HG03575 (cell line): ENCODE results near the gene ERLIN1.
"Not testable (repeated sequence)": the region's sequence is repeated elsewhere in the genome, so short reads cannot be mapped to it uniquely, and the experiment has no call there.

Experiments used
- ATAC-seq: cut with Tn5 transposase; IDR thresholded peaks from one replicate; pipeline ENCODE4 v1.9.1; 2021; ENCODE audit not compliant: unreplicated experiment, insufficient number of reproducible peaks, low FRiP score; ENCODE audit errors: extremely low read depth

Gene ERLIN1

GRCh38 chr10:100143756-100144155 lies 42.1 kb downstream of the ERLIN1 start:
- ATAC-seq = no peak

GRCh38 chr10:100141446-100142087 lies 44.3 kb downstream of the ERLIN1 start:
- ATAC-seq = no peak

- no peak for ATAC-seq
Measured at GRCh38 chr10:100140070-100140469, 45.8 kb downstream of the ERLIN1 start.

- no peak for ATAC-seq
Measured at GRCh38 chr10:100138921-100139496, 46.8 kb downstream of the ERLIN1 start.

DNA sequence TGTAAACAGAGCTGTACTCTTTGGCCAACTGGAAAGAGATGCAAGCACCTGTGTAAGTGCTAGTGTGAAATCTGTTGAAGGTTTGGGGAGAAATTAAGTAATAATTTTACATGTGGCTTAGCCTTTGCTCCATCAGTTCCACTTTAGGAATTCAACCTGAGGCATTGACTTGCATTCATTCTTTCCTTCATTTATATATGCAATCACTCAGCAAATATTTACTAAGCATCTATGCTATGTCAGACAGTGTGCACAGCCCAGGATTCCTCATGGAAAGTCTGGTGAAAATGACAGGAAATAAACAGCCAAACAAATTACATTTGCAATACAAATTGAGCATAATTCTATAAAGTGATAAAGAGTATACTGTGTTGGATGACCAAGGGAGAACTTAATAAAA lies 50.3 kb downstream of the ERLIN1 start:
- no peak for ATAC-seq

DNA sequence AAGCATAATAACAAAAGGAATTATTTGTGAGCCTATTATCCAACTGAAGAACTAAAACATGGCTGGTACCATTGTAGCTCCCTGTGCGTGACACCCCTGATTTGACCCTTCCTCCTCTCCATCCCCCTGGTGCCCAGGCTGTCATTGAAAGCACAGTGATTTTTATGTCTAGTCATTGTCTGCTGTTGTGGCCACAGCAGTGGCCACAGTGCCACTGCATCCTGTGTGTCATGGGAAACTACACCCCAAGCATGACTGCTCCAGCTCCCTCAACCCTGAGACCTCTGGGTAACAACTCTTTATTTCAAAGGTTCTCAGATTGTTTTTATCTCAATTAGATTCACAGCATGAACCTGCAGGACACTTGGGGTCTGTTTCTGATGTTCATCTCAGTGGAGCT lies 52.0 kb downstream of the ERLIN1 start:
- ATAC-seq = no peak

GRCh38 chr10:100132427-100132826 lies 53.4 kb downstream of the ERLIN1 start:
- ATAC-seq = no peak

DNA sequence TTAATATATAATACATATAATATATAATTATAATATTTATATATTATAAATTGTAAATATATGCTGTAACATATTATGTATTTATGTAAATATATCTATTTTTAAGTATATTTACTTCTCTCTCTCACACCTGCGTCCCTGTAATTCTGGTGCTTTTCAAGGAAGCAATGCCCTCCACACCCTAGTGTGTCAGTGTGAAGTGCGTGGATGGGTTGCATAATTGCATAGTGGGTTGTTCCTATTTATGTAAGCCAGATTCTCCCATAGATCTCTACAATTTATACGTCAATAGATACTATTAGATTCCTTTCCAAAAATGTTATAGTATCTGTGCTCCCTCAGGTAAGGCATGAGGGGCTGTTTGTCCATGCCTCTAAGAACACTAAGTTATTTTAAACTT lies 54.3 kb downstream of the ERLIN1 start:
- no peak for ATAC-seq

DNA sequence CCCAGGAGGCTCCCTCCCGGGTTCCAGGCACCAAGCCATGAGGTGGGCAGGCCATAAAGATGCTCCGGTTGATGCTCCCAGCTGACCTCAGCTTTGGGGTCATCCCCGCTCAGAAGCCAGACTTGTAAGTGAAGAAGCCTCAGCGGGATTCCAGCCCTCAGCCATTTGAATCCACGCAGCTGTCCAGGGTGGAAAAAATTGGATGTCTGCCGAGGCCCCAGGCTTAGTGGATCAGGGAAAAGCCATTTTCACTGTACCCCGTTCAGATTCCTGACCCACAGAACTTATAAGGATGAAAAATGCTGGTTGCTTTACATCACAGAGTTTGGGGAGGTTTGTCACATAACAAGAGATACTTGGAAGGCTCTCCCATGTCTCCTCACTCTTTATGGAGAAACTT lies 55.0 kb downstream of the ERLIN1 start:
- no peak for ATAC-seq

DNA sequence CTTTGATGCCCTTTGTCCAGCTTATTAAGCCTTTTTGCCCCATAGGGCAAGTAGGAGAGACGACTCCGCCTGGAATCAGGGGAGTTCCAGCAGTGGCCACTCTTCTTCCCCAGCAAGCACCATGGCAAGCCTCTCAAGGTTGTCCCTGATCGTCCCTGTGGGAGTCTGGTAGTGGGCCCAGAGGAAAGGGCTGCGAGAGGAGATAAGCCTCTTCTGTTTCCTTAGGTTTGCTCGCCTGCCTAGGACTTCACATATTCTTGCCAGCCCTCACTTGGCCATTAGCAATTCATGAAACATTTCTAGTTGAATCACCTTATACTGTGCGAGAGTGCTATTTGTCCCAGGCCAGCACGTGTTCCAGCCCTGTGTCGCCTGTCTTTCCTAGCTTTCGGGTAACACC lies 56.4 kb downstream of the ERLIN1 start:
- ATAC-seq = no peak

GRCh38 chr10:100128951-100129350 lies 56.9 kb downstream of the ERLIN1 start:
- ATAC-seq = no peak

- not testable (repeated sequence) for ATAC-seq
Measured at GRCh38 chr10:100125335-100125734, 60.5 kb downstream of the ERLIN1 start.

GRCh38 chr10:100124097-100124496 lies 61.7 kb downstream of the ERLIN1 start:
- no peak for ATAC-seq

- ATAC-seq = no peak
Measured at GRCh38 chr10:100122780-100123179, 63.0 kb downstream of the ERLIN1 start.

DNA sequence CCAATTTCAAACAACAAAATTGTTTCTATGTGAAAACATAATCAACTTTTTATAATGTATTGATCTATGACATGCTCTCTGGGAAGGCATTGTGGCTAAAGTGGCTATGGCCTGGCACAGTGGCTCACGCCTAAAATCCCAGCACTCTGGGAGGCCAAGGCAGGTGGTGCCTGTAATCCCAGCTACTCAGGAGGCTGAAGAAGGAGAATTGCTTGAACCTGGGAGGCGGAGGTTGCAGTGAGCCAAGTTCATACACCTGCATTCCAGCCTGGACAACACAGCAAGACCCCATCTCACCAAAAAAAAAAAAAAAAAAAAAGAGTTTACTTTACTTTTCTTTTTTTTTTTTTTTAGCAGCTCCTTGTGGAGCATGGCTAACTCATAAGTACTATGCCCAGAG lies 65.3 kb downstream of the ERLIN1 start:
- no peak for ATAC-seq

DNA sequence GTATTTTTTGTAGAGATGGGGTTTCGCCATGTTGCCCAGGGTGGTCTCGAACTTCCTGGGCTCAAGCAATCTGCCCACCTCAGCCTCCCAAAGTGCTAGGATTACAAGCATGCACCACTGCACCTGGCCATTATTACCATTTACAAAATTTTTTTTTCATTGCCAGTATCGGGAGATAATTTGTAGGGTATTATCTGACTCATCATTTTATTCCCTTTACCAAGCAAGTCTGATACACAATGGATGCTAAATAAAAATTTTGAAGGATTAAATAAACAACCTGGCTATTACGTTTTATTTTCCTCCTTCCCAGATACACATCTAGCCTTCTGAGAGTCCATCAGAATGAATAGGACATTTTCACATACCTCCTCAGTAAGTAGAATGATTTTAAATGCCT lies 66.1 kb downstream of the ERLIN1 start:
- ATAC-seq = no peak

- ATAC-seq = no peak
Measured at GRCh38 chr10:100114976-100115770, 70.7 kb downstream of the ERLIN1 start.

GRCh38 chr10:100114460-100114859 lies 71.4 kb downstream of the ERLIN1 start:
- ATAC-seq = no peak

DNA sequence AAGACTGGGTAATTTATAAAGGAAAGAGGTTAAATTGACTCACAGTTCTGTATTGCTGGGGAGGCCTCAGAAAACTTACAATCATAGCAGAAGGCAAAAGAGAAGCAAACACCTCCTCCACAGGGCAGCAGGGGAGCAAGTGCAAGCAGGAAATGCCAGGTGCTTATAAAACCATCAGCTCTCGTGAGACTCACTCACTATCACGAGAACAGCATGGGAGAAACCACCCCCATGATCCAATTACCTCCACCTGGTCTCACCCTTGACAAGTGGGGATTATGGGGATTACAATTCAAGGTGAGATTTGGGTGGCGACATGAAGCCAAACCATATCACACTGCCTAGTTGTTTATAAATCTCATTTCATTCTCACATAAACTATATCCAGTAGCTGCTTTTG lies 76.2 kb downstream of the ERLIN1 start:
- no peak for ATAC-seq

DNA sequence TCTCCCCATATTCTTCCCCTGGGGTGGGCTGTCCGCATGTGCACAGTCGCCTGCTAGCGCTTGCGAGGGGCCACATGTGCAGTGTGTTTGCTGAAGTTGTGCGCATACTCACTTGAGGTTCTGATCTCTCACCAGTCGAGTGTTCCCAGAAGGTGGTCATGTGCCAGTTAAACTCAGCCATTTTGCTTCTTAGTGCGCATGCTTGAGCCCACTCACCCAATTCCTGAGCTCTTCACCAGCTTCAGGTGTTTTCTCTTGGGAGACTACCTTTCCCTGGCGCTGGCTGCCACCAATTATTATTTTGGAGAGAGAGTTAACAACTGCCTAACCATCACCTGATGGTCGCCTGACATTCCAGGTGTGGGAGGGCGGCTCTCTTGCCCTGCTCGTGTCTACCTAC lies 79.0 kb downstream of the ERLIN1 start:
- ATAC-seq = no peak
